Loucy (cell line): Measurements from ENCODE around the gene KANSL1.

Experiments used
- H2AFZ ChIP-seq: fragments of 200-600 bp; sonication (generic); 2 replicates; pipeline ENCODE4 v1.6.0; 2016; ENCODE audit warnings: antibody characterized with exemption, mild to moderate bottlenecking, low read length, moderate library complexity
- H3F3A ChIP-seq: fragments of 200-600 bp; 2 replicates; pipeline ENCODE4 v1.6.0; 2016; ENCODE audit warnings: antibody characterized with exemption, low read depth, mild to moderate bottlenecking
- H3K27me3 ChIP-seq: fragments of 200-600 bp; sonication (generic); 2 replicates; pipeline ENCODE4 v1.6.1; 2014; ENCODE audit warnings: low read length, mild to moderate bottlenecking; ENCODE audit not compliant: insufficient read depth, poor library complexity, severe bottlenecking
- H3K36me3 ChIP-seq: fragments of 200-600 bp; sonication (generic); 2 replicates; pipeline ENCODE4 v1.6.1; 2016; ENCODE audit warnings: low read length; ENCODE audit not compliant: insufficient read depth
- H3K4me1 ChIP-seq: fragments of 200-600 bp; sonication (generic); 2 replicates; pipeline ENCODE4 v1.5.1; 2014; ENCODE audit warnings: low read length, mild to moderate bottlenecking; ENCODE audit not compliant: insufficient read depth, poor library complexity, severe bottlenecking
- H3K4me2 ChIP-seq: fragments of 200-600 bp; sonication (generic); 2 replicates; pipeline ENCODE4 v1.6.0; 2014; ENCODE audit warnings: antibody characterized with exemption, low read length, low read depth, mild to moderate bottlenecking; ENCODE audit not compliant: poor library complexity, severe bottlenecking
- H3K4me3 ChIP-seq: fragments of 200-600 bp; sonication (generic); 2 replicates; pipeline ENCODE4 v1.5.1; 2014; ENCODE audit warnings: low read length, mild to moderate bottlenecking, mixed read lengths; ENCODE audit not compliant: poor library complexity, severe bottlenecking
- H3K79me2 ChIP-seq: fragments of 200-600 bp; sonication (generic); 2 replicates; pipeline ENCODE4 v1.6.1; 2014; ENCODE audit warnings: low read length; ENCODE audit not compliant: insufficient read depth
- H3K9ac ChIP-seq: fragments of 200-600 bp; sonication (generic); 2 replicates; pipeline ENCODE4 v1.6.0; 2014; ENCODE audit warnings: mild to moderate bottlenecking, low read depth, low read length, moderate library complexity; ENCODE audit not compliant: poor library complexity, severe bottlenecking
- H3K9me2 ChIP-seq: fragments of 200-600 bp; sonication (generic); replicated peaks from 2 replicates; pipeline ENCODE4 v1.6.1; 2016; ENCODE audit warnings: low read depth, low read length, mixed read lengths
- H3K9me3 ChIP-seq: fragments of 200-600 bp; sonication (generic); 2 replicates; pipeline ENCODE4 v1.6.1; 2014; ENCODE audit warnings: mild to moderate bottlenecking, antibody characterized with exemption, low read length, low read depth; ENCODE audit not compliant: insufficient read depth
- H4K20me1 ChIP-seq: fragments of 200-600 bp; sonication (generic); 2 replicates; pipeline ENCODE4 v1.6.0; 2014; ENCODE audit warnings: antibody characterized with exemption, low read length, mild to moderate bottlenecking; ENCODE audit not compliant: insufficient read depth, poor library complexity, severe bottlenecking
- EZH2phosphoT487 ChIP-seq: fragments of 200-600 bp; IDR thresholded peaks from 2 replicates; pipeline ENCODE4 v1.6.1; 2018; ENCODE audit warnings: antibody characterized with exemption, mild to moderate bottlenecking, moderate library complexity, borderline replicate concordance
- TF ChIP-seq, protein P1 (sequence below): fragments of 200-600 bp; sonication (generic); conservative IDR thresholded peaks from 2 replicates; pipeline ENCODE4 v1.5.1; 2014; ENCODE audit warnings: mild to moderate bottlenecking, antibody characterized with exemption, low read length

Gene KANSL1

DNA sequence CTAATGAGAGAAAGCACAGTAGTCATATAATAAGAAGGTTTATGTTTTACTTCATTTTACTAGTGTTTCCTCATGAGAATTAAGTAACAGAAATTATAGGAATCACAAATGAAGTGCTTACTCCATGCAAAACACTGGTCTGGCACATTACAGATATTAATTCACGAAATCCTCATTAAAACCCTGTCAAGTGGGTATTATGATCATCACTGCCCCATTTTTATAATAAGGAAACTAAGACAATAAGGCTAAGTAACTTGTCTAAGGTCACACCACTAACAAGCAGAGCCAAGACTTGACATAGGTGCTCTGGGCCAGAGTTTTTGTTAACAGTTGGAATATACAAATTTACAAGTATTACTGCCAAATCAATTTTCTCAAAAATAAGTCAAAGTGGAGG, 83.0 kb downstream of the KANSL1 start:
- H3K9me2 ChIP-seq, result no peaks in the 10 kb centered on the region
- H3F3A ChIP-seq, result no peaks in the 10 kb centered on the region
- H3K4me1 ChIP-seq, result peaks cover 25% of the 10 kb centered on the region
- TF ChIP-seq, protein P1, sequence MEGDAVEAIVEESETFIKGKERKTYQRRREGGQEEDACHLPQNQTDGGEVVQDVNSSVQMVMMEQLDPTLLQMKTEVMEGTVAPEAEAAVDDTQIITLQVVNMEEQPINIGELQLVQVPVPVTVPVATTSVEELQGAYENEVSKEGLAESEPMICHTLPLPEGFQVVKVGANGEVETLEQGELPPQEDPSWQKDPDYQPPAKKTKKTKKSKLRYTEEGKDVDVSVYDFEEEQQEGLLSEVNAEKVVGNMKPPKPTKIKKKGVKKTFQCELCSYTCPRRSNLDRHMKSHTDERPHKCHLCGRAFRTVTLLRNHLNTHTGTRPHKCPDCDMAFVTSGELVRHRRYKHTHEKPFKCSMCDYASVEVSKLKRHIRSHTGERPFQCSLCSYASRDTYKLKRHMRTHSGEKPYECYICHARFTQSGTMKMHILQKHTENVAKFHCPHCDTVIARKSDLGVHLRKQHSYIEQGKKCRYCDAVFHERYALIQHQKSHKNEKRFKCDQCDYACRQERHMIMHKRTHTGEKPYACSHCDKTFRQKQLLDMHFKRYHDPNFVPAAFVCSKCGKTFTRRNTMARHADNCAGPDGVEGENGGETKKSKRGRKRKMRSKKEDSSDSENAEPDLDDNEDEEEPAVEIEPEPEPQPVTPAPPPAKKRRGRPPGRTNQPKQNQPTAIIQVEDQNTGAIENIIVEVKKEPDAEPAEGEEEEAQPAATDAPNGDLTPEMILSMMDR, result no peak
- no peak for TF ChIP-seq EZH2phosphoT487
- H4K20me1 ChIP-seq, result peaks cover 96% of the 10 kb centered on the region
- no peaks in the 10 kb centered on the region for H3K27me3 ChIP-seq
- no peak overlapping the region for H3K9ac ChIP-seq
- peaks cover 100% of the 10 kb centered on the region for H3K79me2 ChIP-seq
- H3K4me2 ChIP-seq, result no peak overlapping the region
- no peak overlapping the region for H2AFZ ChIP-seq
- no peaks in the 10 kb centered on the region for H3K9me3 ChIP-seq
- H3K4me3 ChIP-seq, result no peak overlapping the region
- peaks cover under 1% of the 10 kb centered on the region; the same call in 1 of the 2 replicates for H3K36me3 ChIP-seq

DNA sequence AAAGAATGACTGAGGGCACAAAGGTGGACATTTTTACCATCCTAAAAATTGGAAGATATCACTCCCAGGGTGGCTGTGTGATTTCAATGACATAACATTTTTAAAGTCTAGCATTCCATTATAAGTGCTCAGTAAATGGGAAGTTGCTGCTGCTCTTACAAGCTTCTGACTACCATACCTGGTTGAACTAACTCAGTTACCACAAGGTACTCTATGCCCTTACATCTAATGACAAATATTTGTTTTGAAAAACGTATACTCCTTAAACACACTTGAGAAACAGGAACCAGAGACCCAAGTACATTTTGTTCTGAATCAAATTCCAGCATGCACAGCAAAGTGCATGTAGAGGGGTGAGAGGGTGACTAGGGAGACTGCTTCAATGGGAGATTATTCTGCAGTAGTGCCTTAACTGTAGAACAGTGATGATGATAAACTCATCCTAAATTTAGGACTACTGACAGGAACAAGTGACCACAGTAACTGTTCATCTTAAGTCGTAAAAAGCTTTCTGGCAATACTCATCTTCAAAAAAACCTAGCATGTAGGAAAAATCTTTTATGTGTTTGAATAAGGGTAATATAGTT, 83.5 kb downstream of the KANSL1 start:
- Histone ChIP-seq H3K9me3 (no peaks in the 10 kb centered on the region), H3F3A (no peaks in the 10 kb centered on the region), H4K20me1 (peaks cover 96% of the 10 kb centered on the region), H3K9ac (no peak overlapping the region), H3K27me3 (no peaks in the 10 kb centered on the region), H3K4me3 (no peak overlapping the region), H3K4me1 (peaks cover 25% of the 10 kb centered on the region), H3K79me2 (peaks cover 100% of the 10 kb centered on the region), H3K36me3 (peaks cover 5% of the 10 kb centered on the region; the same call in 1 of the 2 replicates), H3K9me2 (no peaks in the 10 kb centered on the region), H3K4me2 (no peak overlapping the region), H2AFZ (no peak overlapping the region)
- TF ChIP-seq, protein P1, result no peak
- no peak for TF ChIP-seq EZH2phosphoT487

DNA sequence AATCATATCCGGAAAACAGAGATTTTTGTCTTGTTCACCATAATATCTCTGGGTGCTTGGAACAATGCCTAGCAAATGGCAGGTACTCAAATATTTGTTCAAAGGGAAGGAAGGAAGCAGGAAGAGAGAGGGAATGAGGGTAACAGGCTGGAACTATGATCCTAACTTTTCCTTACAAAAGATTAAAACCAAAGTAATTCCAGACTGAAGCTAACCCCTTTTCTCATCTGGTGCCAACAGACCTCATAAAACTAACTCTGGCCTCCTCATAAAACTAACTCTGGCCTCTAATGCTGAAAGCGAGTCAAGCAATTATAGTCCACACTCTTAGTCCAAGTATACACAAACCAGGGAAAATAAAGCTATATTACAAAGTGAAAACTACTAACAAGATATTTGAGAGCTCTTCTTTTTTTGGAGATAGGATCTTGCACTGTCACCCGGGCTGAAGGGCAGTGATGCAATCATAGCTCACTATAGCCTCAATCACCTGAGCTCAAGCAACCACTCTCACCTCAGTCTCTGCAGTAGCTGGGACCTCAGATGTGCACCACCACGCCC, 84.6 kb downstream of the KANSL1 start:
- no peak for TF ChIP-seq EZH2phosphoT487
- TF ChIP-seq, protein P1, result no peak
- Histone ChIP-seq H3F3A (no peaks in the 10 kb centered on the region), H2AFZ (no peak overlapping the region), H4K20me1 (peaks cover 97% of the 10 kb centered on the region), H3K9ac (no peak overlapping the region), H3K79me2 (peaks cover 100% of the 10 kb centered on the region), H3K27me3 (no peaks in the 10 kb centered on the region), H3K4me3 (no peak overlapping the region), H3K4me1 (peaks cover 25% of the 10 kb centered on the region), H3K9me3 (no peaks in the 10 kb centered on the region), H3K36me3 (peaks cover 5% of the 10 kb centered on the region; the same call in 1 of the 2 replicates), H3K4me2 (no peak overlapping the region), H3K9me2 (no peaks in the 10 kb centered on the region)
